ENCODE measurements around the gene SULT4A1. TPM values are rescaled to one million over a fixed set of nuclear protein-coding genes. Genes with fewer than 3 reads are reported as not detected.

The SULT4A1 gene
- total RNA-seq, 1 experiment from 2014 or later, result 15.0 TPM

DNA sequence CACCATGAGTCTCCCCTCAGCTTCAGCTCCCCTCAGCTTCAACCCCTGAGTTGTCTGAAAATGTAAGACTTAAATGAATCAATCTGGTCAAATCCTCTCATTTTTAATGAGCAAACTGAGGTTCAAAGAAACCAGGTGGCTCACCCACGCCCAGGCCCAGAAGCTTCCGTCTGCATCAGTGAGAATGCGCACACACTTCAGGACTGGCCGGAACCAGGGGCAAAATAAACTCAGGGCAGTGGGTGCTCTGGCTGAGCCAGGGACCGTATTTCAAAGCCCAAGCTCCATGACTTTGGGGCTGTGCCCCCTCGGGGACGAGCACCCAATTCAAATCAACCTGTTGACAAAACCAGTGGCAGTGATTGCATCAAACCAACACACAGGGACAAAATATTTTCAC is 3.1 kb downstream of the SULT4A1 start:
- H3K4me1 ChIP-seq (ENCODE audit: insufficient read depth, low read length), result peaks cover 12% of the 10 kb centered on the region; the same call in 1 of the 2 replicates
- H3K4me2 ChIP-seq (ENCODE audit: insufficient read depth, insufficient read length, low read length), result no peak overlapping the region
- Mint-ChIP-seq H3K27ac (peak overlapping the region in 2 of 3 experiments; percentile 67 to 78; a peak in 3 of 7 replicates), H3K36me3 (ENCODE audit: insufficient read depth in 1 of 3, low read depth in 3 of 3) (peaks cover 12 to 26% (median 17%) of the 10 kb centered on the region in 3 experiments), H3K9me3 (peaks cover 15 to 16% of the 10 kb centered on the region in 2 experiments), H3K27me3 (ENCODE audit: low read depth) (peaks cover 14% of the 10 kb centered on the region), H3K4me1 (peaks cover 44 to 49% of the 10 kb centered on the region in 2 experiments), H3K4me3 (no peak overlapping the region)
- no peaks in the 10 kb centered on the region for H3K9me3 ChIP-seq (ENCODE audit: control insufficient read depth, low read depth, low read length)
- no peak overlapping the region for H2BK120ac ChIP-seq (ENCODE audit: low read depth, low read length, poor library complexity, severe bottlenecking)
- H3K27me3 ChIP-seq (ENCODE audit: insufficient read depth, low read length), result no peaks in the 10 kb centered on the region
- H3K23me2 ChIP-seq (ENCODE audit: insufficient read length, low read depth, low read length, poor library complexity, severe bottlenecking), result peaks cover 5% of the 10 kb centered on the region
- no peak for DNase-seq
- H3K4ac ChIP-seq (ENCODE audit: low read depth, low read length), result no peak overlapping the region
- no peak overlapping the region for H3K56ac ChIP-seq (ENCODE audit: insufficient read length, low read depth, low read length)
- no peak overlapping the region for H3K14ac ChIP-seq (ENCODE audit: insufficient read depth, low read length)
- no peak overlapping the region for H3K18ac ChIP-seq (ENCODE audit: insufficient read length, low read depth, low read length)
- H2BK20ac ChIP-seq (ENCODE audit: low read depth, low read length, poor library complexity, severe bottlenecking), result no peak overlapping the region
- H3K27ac ChIP-seq (ENCODE audit: insufficient read length, low read depth, low read length), result no peak overlapping the region
- no peak overlapping the region for H2BK12ac ChIP-seq (ENCODE audit: insufficient read length, low read depth, low read length)
- no peak overlapping the region for H4K5ac ChIP-seq (ENCODE audit: insufficient read length, low read depth, low read length)
- no peak overlapping the region for H2AK5ac ChIP-seq (ENCODE audit: insufficient read length, low read length)
- H2AFZ ChIP-seq (ENCODE audit: low read length), result no peak overlapping the region
- peaks cover 2% of the 10 kb centered on the region for H3K79me1 ChIP-seq (ENCODE audit: insufficient read depth, low read depth, low read length, poor library complexity, severe bottlenecking)
- H3K23ac ChIP-seq (ENCODE audit: insufficient read length, low read depth, low read length), result no peak overlapping the region
- H2BK5ac ChIP-seq (ENCODE audit: insufficient read length, low read length), result no peak overlapping the region
- no CpG with 5 or more reads among the region's 7 CpGs for WGBS (ENCODE audit: extremely low coverage, insufficient read length, low lambda C conversion rate)
- H2BK15ac ChIP-seq (ENCODE audit: low read depth, low read length), result no peak overlapping the region
- TF ChIP-seq, protein P1, sequence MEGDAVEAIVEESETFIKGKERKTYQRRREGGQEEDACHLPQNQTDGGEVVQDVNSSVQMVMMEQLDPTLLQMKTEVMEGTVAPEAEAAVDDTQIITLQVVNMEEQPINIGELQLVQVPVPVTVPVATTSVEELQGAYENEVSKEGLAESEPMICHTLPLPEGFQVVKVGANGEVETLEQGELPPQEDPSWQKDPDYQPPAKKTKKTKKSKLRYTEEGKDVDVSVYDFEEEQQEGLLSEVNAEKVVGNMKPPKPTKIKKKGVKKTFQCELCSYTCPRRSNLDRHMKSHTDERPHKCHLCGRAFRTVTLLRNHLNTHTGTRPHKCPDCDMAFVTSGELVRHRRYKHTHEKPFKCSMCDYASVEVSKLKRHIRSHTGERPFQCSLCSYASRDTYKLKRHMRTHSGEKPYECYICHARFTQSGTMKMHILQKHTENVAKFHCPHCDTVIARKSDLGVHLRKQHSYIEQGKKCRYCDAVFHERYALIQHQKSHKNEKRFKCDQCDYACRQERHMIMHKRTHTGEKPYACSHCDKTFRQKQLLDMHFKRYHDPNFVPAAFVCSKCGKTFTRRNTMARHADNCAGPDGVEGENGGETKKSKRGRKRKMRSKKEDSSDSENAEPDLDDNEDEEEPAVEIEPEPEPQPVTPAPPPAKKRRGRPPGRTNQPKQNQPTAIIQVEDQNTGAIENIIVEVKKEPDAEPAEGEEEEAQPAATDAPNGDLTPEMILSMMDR (conservative IDR thresholded peaks at IDR 0.05), result no peak
- no peak overlapping the region for H3K9ac ChIP-seq (ENCODE audit: extremely low read depth, insufficient read length, low read length)
- no peak overlapping the region for H4K8ac ChIP-seq (replicated peaks; ENCODE audit: insufficient read length, low read depth, low read length)
- peaks cover 25% of the 10 kb centered on the region; the same call in 1 of the 2 replicates for H3K79me2 ChIP-seq (ENCODE audit: insufficient read depth, low read length)
- H3T11ph ChIP-seq (ENCODE audit: low read length), result no peak overlapping the region
- H4K20me1 ChIP-seq (ENCODE audit: control insufficient read depth, insufficient read depth, insufficient read length), result no peaks in the 10 kb centered on the region
- H4K91ac ChIP-seq (ENCODE audit: insufficient read length, low read depth, low read length), result no peak overlapping the region

All from H9 (cell line).